HCEC 1CT (cell line): ENCODE measurements around the gene AUTS2.

Source experiments
- DNase-seq: peaks from one replicate; pipeline ENCODE4 v3.0.0-alpha.2; 2017

Gene AUTS2

DNA sequence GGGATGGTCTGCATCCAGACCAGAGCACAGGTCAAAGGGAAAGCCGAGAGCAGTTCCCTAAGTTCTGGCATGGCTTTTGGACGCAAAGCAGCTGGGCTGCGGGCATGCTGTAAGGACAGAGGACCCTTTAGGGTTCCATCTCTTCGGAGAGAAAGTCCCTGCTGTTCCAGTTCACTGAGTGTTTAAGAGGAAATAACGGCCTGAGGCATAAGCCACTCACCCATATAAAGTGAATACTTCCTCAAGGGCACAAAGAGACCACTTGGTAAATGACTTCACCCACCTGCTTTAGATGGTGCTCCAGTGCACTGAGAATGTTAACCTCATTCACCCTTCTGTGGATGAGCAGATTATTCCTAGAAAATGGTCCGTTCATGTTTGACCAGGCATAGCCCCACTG is 946.9 kb downstream of the AUTS2 start:
- DNase-seq: no peak

DNA sequence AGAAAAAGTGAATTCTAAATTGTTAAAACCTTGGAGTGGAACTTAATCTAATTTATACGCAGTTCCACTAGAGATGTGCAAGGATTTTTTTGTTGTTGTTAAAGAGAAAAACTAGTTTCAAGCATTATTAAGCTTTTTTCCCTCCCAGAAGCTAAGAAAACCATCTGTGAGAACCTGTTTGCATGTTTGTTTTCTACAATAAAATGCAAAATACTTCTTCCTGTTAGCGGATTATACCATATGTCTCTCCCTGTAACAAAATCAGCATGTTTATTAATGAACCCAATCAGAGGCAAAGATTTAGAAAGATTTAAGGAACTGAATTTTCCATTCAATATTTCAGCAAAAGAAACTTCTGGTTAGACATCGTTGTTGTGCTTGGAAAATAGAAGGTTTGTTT is 953.9 kb downstream of the AUTS2 start:
- no peak for DNase-seq

DNA sequence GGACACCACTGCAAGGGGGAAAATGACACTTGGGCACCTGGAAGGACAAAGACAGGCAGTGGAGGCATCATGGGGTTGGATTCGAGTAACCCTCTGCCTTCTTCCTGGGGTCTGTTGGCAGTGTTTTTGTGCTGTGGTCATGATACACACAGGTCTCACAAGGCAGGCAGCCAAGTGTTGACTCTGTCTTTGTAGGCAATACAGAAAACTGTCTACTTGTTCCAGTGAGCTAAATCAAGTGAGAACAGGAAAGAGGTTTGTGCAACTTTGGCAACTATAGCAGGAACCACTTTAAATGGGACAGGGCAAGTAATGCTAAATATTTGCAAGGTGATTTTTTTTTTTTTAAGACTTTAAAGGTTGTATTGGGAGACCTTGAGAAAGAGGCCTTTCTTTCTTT is 955.1 kb downstream of the AUTS2 start:
- no peak for DNase-seq

DNA sequence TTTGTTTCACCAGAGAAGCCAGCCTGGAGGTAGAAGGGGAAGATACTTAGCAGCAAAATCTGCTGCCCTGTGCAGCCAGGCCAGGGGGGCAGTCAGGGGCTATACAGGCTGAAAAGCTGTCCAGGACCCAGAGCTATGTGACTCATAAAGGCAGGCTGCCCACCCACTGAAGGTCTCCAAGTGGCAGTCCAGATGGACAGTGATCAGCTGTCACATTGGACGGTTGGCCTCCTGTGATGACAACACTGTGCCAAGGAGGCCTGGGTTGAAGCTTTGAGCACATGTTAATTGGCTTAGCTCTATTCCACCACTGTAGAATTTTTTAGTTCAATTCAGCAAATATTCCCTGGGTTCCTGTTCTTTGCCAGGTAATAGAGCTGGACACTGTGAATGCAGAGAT is 956.4 kb downstream of the AUTS2 start:
- DNase-seq: no peak

DNA sequence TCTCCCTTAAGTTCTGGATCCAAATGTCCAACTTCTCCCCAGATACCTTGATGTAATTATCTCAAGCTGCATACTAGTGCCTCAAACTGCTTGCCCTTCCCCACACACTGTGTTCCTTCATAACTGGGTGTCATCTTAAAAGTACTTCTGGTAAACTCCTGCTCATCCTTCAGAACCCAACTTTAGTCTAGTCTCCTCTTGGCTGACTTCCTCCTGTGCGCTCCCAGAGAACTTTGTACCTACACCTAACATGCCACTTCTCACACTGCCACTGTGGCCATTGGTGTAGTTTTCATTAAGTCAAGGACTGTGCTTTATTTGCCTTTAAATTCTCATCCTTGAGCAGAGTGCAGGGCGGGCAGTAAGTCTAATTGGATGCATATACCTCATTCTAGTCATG is 958.5 kb downstream of the AUTS2 start:
- DNase-seq: no peak

DNA sequence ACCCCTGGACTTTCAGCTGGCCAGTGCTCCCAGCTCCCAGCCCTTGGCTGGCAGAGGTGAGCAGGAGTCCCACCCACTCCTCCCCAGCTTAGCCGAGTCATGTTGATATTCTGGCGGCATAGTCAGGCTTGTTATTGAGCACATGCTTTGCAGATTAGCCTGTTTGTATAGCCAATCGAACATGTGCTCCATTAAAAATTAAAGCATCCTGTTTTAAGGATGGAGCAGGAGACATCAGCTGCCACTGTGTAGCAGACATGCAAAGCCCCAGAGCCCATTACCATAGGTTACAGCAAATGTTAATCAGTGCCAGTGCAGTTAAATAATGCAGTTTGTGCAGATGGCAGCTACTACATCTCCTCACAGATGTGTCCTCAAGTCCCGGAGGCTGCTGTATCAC is 959.1 kb downstream of the AUTS2 start:
- DNase-seq: no peak

DNA sequence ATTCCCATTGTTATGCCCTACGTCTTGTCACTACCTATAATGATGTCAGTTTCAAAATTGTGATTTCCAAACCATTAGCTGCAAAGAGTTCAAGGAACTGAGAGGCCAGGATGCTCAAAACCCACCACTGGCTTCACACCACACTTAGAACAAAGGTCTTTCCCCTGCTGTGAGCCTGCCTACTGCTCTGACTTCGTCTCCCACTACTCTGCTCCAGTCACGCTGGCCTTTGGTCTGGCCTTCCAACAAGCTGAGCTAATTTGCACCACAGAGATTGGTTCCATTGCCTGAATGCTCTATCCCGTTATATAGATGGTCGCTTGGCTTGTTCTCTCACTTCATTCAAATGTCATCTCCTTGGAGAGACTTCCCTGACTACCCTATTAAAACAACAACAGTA is 961.5 kb downstream of the AUTS2 start:
- DNase-seq: no peak

DNA sequence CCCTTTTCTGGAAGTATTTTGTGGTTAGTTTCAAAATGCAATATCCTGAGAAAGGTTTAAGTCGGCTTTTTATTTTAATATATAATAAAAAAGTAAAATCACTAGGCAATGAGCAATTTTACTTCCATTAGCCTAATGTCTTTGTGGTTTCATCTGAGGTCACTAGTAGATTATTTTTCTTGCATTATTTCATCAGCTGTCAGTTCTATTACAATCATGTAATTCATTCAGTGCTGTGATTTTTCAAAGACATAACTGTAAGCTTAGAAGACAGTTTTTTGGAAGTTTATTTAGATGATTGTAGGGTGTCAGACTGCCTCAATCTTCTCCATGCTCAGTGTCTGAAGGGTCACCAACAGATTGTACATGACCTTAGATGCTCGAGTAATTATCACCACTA is 965.7 kb downstream of the AUTS2 start:
- DNase-seq: no peak

DNA sequence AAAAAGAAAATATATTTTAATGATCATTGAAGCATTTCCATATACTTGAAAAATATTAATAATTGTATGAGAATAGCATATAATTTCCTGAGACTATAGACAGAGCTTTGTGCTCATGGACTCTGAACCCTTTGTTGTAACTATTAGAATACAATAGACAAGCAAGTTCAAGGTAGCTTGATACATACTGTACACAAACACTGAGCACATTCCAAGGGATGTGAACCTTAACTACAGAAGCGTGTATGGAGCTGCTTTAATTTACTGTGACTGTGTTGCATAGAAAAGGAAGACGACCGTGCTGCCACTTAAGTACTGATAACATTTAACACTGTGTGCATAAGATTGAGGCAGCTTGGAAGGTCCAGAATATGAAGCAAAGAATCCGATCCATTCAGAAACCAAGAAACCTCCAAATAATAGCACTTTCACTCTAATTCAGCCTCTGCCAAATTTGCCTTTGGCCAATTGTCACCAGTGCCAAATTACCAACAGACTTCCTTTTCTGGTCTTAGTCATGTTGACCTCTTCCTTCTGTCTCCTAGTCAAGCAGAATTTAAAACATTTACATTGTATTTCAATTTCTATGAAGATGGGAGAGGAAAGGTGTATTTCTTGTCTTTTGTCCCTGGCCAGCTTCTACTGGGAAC is 967.6 kb downstream of the AUTS2 start:
- no peak for DNase-seq

DNA sequence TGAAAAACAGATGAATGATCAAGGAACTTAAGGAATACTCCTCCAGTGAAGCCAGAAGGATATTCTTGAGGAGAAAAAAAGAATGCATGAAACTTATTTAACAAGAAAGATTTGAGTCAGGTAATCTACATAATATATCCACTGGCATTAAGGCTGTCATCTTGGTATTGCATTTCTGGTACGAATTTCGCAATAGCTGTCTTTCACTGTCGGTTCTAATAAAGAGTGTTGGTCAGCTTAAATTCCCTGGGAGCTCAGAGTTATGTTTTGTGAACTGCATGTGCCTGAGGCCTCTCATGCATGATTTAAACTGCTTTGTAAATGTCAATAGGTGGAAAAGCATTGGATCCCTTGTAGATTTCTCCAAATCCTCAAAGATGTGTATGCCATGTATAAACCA is 968.4 kb downstream of the AUTS2 start:
- DNase-seq: no peak

DNA sequence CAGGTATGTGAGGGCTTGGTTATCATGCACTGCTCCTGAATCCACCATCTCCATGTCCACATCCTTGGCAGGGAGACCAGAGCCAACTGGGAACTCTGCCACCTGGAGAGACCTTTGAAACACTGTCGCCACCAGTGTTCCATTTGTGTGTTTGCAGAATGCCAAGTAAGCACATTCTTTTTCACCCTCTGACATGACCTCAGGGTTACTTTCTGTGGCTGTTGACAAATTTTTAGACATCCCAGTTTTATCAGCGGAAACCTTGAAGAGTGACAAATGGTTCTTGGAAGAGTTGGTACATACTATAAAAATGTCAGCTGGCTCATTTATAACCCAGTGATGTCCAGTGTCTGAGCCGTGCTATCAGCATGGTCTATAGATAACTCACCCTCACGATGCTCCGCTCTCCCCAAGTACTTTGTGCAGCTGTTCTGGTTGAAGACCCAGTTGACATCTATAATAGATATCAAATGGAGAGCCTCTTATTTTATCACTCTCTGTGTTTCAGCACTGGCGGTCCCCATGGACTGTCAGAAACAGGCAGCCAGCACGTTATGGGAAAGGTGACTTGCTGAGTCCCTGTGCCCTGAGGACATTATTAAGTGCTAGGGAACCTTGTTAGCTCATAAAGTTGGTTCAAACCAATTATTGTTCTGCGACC is 970.5 kb downstream of the AUTS2 start:
- no peak for DNase-seq

DNA sequence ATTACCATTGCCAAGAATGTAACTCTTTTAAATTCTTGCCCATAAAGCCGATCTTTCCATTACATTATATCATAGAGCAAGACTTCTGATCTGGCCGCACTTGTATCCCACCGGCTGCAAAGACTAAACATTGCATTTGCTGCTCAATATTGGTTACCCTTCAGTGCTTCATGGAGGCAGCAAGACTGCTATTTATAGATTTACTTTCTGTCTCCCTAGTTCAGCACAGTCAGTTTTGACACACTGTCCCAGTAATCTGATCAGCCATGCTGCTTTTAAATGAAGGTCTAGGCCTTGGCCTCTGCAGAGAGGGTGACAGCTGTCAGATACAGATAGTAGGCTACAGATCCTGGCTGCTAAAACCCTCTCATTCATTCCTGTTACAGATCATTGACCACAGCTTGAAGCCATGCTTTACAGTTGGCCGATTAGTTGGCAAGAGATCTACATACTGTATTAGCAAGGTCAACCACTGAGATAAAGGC is 971.1 kb downstream of the AUTS2 start:
- DNase-seq: no peak

DNA sequence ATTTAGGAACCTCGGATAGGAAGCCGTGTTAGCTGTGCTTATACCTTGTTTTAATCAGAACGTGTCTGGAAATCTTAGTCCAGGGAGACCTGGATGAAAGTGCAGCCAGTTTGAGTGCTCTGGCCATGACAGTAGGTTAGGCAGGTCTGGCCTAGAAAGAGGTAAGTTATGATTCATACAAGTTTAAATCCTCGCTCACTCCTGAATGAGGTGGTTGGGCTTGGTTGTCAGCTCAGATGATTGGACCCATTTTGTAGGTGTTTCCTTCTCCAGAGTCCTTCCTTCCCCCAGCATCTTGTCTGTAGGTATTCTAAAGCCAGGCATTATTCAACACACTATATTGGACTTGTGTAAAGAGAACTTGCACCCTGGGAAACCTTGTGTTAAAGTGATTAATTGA is 971.8 kb downstream of the AUTS2 start:
- no peak for DNase-seq

DNA sequence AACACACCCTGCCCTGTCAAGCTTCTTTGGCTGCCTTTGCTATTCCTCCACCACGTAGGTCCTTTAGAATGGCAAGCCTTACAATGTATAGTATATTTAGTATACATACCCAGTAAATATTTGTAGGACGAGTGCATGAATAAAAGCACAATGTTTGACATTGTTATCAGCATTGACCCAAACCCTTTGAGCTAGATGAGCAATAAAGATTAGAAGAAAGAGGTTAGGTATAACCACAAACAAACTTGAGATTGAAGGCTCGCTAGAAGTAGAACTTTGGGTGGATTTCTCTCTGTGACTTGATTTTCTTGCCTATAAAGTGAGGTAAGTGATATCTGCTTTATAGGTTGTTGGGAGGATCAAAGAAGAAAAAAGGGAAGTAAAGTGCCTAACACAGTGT is 972.7 kb downstream of the AUTS2 start:
- no peak for DNase-seq

DNA sequence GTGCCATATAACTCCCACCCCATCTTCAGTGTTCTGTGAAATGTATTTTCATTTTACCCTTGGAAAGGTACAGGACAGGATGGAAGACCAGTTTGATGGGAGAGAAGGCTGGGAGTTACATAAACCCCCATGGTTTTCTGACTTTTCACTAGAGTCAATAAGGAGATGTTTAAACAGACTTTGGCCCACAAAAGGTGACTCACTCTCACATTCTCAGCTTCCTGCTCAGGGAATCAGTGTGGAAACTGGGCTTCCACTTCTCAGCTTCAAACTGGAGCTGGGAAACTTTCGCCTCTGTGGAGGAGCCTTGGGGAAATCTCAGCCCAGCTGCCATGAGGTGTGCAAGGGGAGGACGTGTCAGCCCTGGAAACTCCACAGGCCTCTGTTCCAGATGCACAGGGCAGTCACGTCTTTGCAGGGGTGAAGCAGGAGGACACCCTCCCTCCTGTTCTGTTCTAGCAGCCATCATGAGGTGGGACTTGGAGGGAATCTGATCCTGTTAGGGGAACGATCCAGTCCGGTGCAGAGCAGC is 973.2 kb downstream of the AUTS2 start:
- DNase-seq: no peak

DNA sequence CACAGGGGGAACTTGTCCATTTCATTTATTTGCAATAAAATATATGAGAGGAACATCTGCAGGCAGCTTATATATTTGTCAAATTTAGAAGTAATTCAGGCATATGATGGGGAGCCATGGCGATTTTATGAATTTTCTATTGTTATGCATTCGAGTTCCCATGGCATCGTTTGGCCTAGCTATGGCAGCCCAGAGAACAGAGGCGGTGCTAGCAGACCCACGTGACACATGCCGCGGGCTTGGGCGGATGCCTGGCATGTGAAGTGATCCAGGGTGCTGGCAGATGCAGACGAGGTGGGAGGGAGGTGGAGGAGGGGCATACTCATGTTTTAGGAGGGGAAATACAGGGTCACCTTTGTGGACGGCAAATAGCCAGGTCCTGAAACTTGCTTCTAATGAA is 973.7 kb downstream of the AUTS2 start:
- no peak for DNase-seq

DNA sequence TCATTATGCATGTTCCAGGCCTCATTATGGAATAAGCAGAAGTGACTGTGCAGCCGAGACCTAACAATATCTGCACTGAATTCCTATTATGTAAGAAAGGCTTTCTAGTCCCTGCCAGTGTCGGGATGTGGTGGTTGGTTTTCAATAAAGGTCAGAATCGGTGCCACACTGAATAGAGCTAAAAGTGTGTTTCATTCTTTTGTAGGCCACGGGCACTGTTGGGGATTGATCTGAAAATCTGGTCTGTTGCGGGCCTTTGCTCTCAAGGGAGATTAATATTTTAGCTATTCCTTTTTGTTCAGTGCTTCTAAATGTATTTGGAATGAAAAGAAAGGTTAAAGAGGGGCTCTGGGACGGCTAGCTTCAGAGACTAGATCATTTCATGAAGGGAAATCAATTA is 974.3 kb downstream of the AUTS2 start:
- no peak for DNase-seq

DNA sequence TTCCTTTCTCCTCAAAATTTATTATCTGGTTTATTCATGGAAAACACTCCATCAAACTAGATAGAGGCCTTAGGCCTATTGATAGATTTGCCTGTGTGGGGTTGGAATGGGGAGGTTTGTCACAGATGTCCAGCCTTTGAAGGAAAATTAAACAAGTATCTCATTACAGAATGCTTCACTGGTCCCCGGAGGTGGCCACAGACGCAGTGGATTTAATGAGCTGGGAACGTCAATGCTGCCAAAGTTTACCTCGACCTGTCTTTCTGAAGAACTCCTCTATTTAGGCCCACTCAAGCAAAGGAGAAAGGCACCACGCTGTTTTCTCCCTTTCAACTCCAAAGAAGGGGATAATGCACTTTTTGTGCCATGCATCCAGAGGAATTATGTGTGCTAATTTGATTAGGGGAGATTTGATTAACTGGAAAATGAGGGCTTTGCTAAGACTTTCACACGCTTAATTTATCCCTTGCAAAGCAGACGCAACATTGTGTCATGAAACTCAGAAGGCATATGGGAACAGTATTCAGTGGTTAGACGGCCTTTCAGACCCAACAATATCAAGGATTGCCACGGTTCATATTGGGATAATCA is 974.9 kb downstream of the AUTS2 start:
- DNase-seq: no peak

DNA sequence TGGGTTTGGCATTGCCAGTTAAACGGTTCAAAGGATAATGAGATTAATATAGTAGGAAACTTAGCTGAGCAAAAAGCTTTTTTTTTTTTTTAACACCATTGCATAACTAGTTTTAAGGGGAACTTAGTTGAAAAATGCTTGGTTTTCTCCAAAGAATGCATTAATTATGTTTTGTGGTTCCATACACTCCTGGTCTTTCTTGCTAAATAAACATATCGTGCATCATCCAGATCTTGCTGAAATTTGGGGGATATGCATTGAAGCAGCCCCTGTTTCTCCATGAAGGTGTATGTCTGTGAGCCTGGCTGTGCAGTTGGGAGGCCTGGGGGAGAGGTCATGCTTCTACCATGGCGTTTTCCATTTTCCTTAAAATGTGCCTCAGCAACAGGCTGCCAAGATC is 975.4 kb downstream of the AUTS2 start:
- DNase-seq: no peak

DNA sequence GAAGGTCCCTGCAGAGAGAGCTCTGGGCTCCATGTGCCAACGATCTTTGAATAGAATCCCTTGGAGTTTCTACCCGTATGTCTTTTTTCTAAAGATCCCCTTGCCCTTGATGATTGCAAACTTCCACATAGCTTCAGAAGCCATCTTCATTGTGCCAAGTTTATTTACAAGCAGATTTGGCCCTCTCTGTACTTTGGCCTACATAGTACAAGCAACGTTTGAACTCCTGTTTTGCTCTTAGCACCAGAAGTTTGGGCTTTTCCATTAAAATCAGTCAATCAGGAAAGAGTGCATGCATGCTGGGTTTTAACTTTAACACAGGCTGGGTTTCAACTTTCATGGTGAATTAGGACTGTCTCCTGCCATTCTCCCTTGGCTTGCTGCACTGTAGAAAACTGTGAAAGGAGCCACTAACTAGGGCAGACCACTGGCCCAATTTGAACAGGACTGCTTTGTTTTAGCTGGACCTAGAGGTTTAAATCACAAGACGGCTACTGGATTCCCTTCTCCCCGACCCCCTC is 976.1 kb downstream of the AUTS2 start:
- DNase-seq: no peak

DNA sequence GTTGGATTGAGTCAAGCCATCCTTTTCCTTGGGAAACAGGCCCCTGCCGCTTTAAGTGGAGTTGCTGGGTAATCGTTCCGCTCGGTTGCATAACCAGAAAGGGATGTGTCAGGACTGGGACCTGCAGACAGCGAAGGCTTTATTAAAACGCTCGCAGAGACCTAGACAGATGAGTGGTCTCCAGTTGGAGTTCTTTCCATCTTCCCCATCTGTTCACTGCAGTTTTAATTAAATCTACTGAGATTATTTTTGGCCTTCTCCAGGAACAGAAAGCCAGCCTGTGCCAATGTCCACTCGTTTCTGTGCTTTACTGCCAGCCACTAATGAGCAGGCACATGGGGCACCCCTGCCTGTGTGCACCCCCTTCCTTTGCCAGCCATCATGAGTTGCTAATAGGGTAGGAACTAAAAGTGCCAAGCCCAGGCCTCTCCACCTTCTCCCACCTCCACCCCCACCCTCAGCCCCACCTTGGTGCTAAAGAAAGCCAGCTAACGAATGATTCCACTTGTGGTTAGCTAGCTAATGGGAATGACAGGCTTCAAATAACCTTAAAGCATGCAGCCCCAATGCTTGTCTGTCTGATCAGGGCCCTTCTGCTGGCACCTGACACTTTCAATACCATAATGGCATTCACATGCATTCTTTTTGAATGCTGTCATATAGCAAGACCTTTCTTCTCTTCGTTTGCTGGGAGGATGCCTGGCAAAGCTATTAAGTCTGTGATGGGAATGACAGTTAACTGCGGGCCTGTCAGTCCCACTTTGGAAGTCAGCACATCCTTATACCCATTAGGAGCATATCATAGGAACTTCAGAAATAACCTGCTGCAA is 976.9 kb downstream of the AUTS2 start:
- DNase-seq: no peak

DNA sequence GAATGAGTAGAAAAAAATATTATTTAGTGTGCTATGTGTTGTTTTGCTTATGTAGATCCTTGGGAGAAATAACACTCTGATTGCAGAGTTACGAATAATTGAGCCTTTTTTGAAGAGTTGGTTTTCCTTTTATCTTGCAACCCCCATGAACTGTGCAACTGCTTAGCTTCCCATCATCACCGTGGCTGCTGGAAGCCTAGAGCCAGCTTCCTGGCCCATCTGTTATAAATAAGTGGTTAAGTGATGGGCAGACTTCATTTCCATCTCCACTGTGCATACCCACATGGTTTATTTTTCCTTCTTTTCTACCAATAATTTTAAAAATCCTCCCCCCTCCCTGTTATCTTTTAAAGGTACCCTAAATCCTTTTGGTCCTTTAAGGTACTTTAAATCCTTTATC is 978.8 kb downstream of the AUTS2 start:
- DNase-seq: no peak

DNA sequence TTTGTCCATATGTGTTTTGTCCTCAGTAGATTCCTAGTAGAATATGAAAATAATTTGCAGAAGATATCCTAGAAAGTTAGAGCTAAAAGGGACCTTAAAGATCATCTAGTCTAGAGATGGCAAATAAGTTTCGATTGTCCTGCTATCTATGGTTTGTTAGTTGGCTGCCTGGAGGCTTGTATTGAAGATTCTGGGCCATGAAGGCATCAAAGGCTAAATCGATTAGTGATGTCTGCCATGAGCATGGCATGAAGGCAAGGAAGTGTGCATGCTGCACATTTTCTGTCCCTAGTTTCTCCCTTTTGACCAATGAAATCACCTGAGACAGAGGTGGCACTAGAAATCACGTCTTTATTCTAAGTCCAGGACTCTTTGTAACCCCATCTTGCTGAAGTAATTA is 979.9 kb downstream of the AUTS2 start:
- no peak for DNase-seq
